D721Med (cell line): ENCODE measurements around the gene MS4A18.

Experiments used
- DNase-seq: peaks from one replicate; pipeline ENCODE4 v3.0.0; 2011; ENCODE audit warnings: low spot score; ENCODE audit not compliant: insufficient read length
- FAIRE-seq: peaks from 2 replicates; lab custom pipeline; 2011; peaks lifted over from hg19 to GRCh38; lab: Jason Lieb, UNC
- CTCF ChIP-seq: IDR thresholded peaks from 2 replicates; pipeline ENCODE4 v1.5.1; 2012; ENCODE audit warnings: mild to moderate bottlenecking, control low read depth; ENCODE audit not compliant: insufficient read depth; ENCODE audit errors: missing control alignments

The MS4A18 gene

GRCh38 chr11:60739114-60739513 lies 14.6 kb downstream of the MS4A18 start:
- DNase-seq (no peak), FAIRE-seq (no peak)
- TF ChIP-seq CTCF = no peak

DNA sequence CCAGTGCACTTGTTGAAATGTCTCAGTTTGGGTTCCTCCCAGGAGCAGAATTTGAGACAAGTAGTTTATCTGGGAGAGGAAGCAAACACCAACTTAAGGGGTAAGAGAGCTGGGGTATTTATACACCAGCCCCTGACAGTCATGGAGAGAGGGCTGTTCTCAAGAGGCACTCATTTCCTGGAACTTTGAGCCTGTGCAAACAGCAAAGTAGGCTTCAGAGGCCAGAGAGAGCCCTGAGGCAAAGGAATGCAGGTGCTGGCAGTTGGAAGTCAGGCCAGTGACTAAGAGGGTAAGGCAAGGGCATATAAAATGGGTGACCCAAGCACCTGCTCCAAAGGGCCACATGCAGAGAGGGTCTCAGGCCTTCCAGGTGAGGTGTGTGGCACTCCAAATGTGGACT lies 16.1 kb downstream of the MS4A18 start:
- no peak for TF ChIP-seq CTCF
- no peak for FAIRE-seq
- no peak for DNase-seq

DNA sequence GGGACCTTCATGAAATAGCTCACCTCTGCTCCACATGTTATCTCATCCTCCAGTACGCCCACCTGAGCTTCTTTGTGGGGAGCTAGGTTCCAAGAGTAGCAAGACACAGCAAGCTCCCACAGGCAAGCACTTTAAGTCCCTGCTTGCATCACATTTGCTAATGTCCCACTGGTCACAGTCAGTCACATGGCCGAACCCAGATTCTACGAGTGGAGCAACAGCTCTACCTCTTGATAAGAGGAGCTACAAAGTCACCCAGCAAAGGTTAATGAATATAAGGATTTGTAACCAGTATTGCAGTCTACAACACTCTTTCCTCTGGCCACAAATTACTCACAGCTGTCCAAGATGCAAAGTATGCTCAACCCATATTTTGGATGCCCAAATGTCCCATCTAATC lies 16.9 kb downstream of the MS4A18 start:
- FAIRE-seq (no peak), DNase-seq (no peak)
- TF ChIP-seq CTCF = no peak

DNA sequence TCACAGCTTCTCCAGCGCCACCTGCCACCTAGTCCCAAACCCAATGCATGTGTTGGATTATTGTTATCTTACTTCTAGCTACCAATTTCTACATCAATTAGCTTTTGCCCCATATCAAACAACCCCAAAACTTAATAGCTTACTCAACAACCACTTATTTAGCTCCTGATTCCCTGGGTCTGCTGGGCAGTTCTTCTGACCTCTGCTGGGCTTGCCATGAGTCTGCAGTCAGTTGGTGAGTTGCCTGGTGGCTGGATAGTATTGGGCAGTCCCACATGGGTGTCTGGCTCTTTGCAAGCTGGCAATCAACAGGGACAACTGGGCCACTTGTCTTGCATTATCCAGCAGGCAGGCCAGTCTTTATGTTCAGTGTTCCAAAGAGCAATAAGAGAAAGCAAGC lies 18.5 kb downstream of the MS4A18 start:
- no peak for TF ChIP-seq CTCF
- DNase-seq = no peak
- FAIRE-seq = no peak

DNA sequence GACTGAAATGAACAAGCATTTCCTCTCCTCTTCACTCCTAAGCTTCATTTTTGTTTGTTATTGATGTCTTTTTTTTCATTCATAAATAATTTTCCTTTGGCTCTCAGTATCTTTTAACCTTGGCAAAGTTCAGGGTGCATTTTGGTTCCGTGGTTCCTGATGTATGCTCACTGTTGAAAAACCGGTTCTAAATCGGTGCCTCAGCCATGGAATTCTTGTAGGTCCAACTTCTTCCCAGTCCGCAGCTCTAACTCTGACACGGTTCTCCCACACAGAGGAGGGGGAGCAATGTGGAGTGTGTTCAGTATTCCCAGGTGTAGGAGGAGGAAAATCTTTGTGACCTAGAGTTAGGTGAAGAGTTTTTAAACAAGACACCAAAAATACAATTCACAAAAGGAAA lies 19.6 kb downstream of the MS4A18 start:
- no peak for TF ChIP-seq CTCF
- no peak for FAIRE-seq
- DNase-seq = no peak

DNA sequence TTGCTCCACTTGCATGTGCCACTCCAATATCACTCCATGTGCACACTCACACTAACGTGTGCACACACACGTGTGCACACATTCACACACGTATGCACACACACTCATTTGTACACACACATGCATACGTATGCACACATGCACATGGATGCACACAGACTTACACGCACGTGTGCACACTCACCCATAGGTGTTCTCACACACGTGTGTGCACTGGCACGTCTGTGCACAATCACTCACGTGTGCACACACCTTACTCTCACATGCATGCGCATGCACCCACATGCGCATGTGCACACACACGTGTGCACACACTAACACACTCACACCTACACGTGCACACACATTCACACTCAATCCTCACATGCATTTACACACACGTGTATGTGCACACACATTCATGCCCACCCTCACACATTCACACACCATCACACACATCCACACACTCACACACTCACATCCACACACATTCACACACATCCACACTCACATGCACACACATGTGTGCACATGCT lies 22.9 kb downstream of the MS4A18 start:
- no peak for FAIRE-seq
- no peak for TF ChIP-seq CTCF

GRCh38 chr11:60748225-60748624 lies 23.7 kb downstream of the MS4A18 start:
- no peak for FAIRE-seq
- DNase-seq = no peak
- no peak for TF ChIP-seq CTCF

More for the DNA sequence above, 22.9 kb downstream of the MS4A18 start:
- no peak for DNase-seq
